ENCODE data around the gene ITLN1.
"Not testable (repeated sequence)": the region's sequence is repeated elsewhere in the genome, so short reads cannot be mapped to it uniquely, and the experiment has no call there.

ITLN1 gene

GRCh38 chr1:160885042-160885441 is at the start of gene ITLN1:
Gene ITLN1 (minus strand): TSS chr1:160885180. CDS start chr1:160884877, 303 bp downstream.
- no peak for DNase-seq (ENCODE audit: extremely low read depth in 1 of 2, low read depth in 1 of 2)

DNA sequence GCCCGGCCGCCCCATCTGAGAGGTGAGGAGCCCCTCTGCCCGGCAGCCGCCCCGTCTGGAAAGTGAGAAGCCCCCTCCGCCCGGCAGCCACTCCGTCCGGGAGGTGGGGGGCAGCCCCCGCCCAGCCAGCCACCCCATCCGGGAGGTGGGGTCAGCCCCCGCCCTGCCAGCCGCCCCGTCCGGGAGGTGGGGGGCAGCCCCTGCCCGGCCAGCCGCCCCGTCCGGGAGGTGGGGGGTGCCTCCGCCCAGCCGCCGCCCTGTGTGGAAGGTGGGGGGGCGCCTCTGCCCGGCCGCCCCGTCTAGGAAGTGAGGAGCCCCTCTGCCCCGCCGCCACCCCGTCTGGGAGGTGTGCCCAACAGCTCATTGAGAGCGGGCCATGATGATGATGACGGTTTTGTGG is 48.3 kb upstream of the ITLN1 start:
- not testable (repeated sequence) for DNase-seq (ENCODE audit: extremely low read depth in 1 of 2, low read depth in 1 of 2)

- no peak for DNase-seq (ENCODE audit: extremely low read depth in 1 of 2, low read depth in 1 of 2)
Observed at GRCh38 chr1:160925652-160926244, 40.8 kb upstream of the ITLN1 start.

- no peak for DNase-seq (ENCODE audit: extremely low read depth in 1 of 2, low read depth in 1 of 2)
Observed at GRCh38 chr1:160924791-160925651, 40.0 kb upstream of the ITLN1 start.

GRCh38 chr1:160916666-160917065 is 31.7 kb upstream of the ITLN1 start:
- no peak for DNase-seq (ENCODE audit: extremely low read depth in 1 of 2, low read depth in 1 of 2)

DNA sequence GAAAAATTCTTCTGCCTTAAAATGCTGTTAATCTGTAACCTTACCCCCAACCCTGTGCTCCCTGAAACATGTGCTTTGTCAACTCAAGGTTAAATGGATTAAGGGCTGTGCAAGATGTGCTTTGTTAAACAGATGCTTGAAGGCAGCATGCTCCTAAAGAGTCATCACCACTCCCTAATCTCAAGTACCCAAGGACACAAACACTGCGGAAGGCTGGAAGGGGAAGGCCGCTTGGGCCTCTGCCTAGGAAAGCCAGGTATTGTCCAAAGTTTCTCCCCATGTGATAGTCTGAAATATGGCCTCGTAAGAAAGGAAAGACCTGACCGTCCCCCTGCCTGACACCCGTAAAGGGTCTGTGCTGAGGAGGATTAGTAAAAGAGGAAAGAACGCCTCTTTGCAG is 28.2 kb upstream of the ITLN1 start:
- DNase-seq (ENCODE audit: extremely low read depth in 1 of 2, low read depth in 1 of 2) = not testable (repeated sequence)

- DNase-seq (ENCODE audit: extremely low read depth in 1 of 2, low read depth in 1 of 2) = no peak
Observed at GRCh38 chr1:160911925-160912324, 26.9 kb upstream of the ITLN1 start.

- DNase-seq (ENCODE audit: extremely low read depth in 1 of 2, low read depth in 1 of 2) = no peak
Observed at GRCh38 chr1:160911441-160911840, 26.5 kb upstream of the ITLN1 start.

DNA sequence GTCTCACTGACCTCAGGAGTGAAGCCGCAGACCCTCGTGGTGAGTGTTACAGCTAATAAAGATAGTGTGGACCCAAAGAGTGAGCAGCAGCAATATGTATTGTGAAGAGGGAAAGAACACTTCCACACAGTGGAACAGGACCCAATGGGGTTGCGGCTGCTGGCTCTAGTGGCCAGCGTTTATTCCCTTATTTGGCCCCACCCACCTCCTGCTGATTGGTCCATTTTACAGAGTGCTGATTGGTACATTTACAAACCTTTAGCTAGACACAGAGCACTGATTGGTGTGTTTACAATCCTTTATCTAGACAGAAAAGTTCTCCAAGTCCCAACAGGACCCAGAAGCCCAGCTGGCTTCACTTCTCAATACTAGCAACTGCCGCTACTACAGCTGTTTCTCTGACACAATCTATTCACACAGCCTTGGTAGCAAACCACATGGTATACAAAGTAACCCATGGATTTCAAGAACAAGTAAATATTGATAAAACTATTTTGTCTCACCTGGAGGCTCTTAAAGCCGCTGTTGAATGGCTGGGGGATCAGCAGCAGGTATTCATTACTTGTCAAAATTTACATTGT is 25.3 kb upstream of the ITLN1 start:
- no peak for DNase-seq (ENCODE audit: extremely low read depth in 1 of 2, low read depth in 1 of 2)

DNA sequence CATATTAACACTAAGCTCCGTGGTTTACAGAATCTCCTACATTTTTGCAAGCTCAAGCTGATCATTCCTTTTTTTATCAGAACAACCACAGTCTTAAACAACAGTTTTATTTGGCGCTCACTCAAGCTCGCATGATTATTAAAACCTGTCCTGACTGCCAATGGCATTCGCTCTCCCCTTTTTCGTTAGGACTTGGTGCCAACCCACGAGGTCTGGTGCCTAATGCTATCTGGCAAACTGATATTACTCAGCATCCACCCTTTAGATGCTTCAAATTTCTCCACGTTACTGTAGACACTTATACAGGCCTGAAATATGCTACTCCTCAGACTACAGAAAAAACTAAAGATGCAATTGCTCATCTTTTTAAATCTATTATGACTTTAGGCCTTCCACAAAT is 23.0 kb upstream of the ITLN1 start:
- no peak for DNase-seq (ENCODE audit: extremely low read depth in 1 of 2, low read depth in 1 of 2)

DNA sequence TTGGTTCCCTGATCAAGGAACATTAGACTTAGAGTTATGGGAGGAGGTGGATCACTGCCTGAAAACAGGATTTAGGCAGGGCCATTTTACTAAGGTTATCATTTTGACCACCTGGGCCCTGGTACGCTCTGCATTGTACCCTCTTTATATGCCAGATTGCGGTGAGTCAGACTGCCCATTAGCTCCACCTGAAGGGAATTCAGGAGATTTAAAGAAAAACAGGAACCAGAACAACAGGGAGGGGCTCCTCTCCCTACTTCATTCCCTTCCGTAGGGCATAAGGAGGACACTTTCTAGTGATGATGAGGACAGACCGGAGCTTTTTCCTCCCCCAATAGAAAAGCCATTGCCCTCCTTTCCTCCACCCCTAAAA is 20.6 kb upstream of the ITLN1 start:
- DNase-seq (ENCODE audit: extremely low read depth in 1 of 2, low read depth in 1 of 2) = no peak

- DNase-seq (ENCODE audit: extremely low read depth in 1 of 2, low read depth in 1 of 2) = no peak
Observed at GRCh38 chr1:160904783-160905616, 20.0 kb upstream of the ITLN1 start.

DNA sequence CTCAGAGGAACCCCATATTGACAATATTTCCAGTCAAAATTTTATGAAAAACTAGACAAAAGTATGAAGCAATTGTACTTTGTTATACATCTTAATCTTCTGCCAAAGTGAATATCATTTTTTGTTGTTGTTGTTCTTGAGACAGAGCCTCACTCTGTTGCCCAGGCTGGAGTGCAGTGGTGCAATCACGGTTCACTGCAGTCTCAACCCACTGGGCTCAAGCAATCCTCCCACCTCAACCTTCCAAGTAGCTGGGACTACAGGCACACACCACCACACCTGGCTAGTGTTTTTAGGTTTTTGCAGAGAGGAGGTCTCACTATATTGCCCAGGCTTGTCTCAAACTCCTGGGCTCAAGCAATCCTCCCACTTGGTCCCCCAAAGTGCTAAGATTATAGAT is 17.3 kb upstream of the ITLN1 start:
- DNase-seq (ENCODE audit: extremely low read depth in 1 of 2, low read depth in 1 of 2) = not testable (repeated sequence)

DNA sequence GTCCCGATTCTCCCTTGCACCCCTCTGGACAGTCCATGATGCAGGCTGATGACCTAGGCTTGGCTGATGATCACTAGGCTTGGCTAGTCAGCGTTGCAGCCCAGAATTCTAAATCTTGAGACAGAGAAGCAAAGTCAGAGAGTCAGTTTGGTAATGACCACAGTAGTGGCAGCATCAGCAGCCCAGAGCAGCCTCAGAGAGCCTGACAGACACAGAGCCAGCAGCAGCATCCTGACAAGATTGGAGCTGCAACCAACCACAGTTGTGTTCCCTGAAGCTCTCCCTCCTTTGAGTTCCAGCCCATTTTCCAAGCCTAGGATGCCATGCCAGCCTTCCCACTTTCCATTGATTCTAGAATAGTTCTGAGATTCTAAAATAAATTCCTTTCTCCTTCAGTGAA is 16.8 kb upstream of the ITLN1 start:
- DNase-seq (ENCODE audit: extremely low read depth in 1 of 2, low read depth in 1 of 2) = no peak

DNA sequence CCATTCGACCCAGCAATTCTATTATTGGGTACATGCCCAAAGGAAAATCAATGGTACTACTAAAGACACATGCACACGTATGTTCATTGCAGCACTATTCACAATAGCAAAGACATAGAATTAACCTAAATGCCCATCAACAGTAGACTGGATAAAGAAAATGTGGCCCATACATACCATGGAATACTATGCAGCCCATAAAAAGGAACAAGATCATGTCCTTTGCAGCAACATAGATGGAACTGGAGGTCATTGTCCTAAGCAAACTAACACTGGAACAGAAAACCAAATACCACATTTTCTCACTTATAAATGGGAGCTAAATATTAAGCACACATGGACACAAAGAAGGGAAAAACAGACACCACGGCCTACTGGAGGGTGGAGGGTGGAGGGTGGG is 15.7 kb upstream of the ITLN1 start:
- not testable (repeated sequence) for DNase-seq (ENCODE audit: extremely low read depth in 1 of 2, low read depth in 1 of 2)

GRCh38 chr1:160894368-160895135 is 9.6 kb upstream of the ITLN1 start:
- not testable (repeated sequence) for DNase-seq (ENCODE audit: extremely low read depth in 1 of 2, low read depth in 1 of 2)

DNA sequence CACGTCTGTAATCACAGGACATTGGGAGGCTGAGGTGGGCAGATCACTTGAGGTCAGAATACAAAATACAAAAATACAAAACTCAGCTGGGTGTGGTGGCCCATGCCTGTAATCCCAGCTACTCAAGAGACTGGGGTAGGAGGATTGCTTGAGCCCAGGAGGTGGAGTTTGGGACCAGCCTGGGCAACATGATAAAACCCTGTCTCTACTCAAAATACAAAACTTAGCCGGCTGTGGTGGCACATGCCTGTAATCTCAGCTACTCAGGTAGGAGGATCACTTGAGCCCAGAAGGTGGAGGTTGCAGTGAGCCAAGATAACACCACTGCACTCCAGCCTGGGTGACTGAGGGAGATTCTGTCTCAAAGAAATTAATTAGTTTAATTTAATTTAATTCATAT is 6.5 kb upstream of the ITLN1 start:
- no peak for DNase-seq (ENCODE audit: extremely low read depth in 1 of 2, low read depth in 1 of 2)

GRCh38 chr1:160888926-160889325 is 3.9 kb upstream of the ITLN1 start:
- no peak for DNase-seq (ENCODE audit: extremely low read depth in 1 of 2, low read depth in 1 of 2)

DNA sequence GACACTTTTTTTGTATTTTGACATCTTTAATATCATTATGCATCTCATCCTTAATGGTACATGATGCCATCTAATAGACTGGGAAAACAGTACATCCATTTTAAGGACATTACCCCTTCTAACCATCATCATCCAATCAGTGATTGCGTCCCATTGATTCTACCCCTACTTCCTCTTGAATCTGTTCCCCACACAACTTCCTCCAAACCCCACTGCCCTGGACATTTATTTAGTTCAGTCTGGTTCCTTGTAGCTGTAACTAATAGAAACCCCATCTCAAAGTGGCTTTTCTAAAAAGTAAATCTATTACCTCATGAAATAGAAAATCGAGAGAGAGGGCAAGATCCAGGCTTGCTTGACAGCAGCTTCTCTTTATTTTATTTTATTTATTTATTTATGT is 2.1 kb upstream of the ITLN1 start:
- no peak for DNase-seq (ENCODE audit: extremely low read depth in 1 of 2, low read depth in 1 of 2)

- DNase-seq (ENCODE audit: extremely low read depth in 1 of 2, low read depth in 1 of 2) = no peak
Observed at GRCh38 chr1:160884579-160884978, 401 bp downstream of the ITLN1 start.

All from activated CD8-positive, alpha-beta memory T cell treated with anti-CD3 and anti-CD28 coated beads for 1 hour (primary cell).